ENCODE data around the gene PLK4. TPM values are rescaled to one million over a fixed set of nuclear protein-coding genes. Genes with fewer than 3 reads are reported as not detected.
"Not testable (repeated sequence)": the region's sequence is repeated elsewhere in the genome, so short reads cannot be mapped to it uniquely, and the experiment has no call there.

PLK4 gene
- total RNA-seq (ENCODE audit: insufficient read depth, low replicate concordance): 6.0 TPM

- DNase-seq (ENCODE audit: low spot score): peak; percentile 99
Observed at GRCh38 chr4:127880763-127881562, at the start of gene PLK4. Gene PLK4 (plus strand): TSS chr4:127880893. CDS start chr4:127881135, 242 bp downstream.

GRCh38 chr4:127832585-127832984 lies 48.1 kb upstream of the PLK4 start:
- DNase-seq (ENCODE audit: low spot score): no peak

DNA sequence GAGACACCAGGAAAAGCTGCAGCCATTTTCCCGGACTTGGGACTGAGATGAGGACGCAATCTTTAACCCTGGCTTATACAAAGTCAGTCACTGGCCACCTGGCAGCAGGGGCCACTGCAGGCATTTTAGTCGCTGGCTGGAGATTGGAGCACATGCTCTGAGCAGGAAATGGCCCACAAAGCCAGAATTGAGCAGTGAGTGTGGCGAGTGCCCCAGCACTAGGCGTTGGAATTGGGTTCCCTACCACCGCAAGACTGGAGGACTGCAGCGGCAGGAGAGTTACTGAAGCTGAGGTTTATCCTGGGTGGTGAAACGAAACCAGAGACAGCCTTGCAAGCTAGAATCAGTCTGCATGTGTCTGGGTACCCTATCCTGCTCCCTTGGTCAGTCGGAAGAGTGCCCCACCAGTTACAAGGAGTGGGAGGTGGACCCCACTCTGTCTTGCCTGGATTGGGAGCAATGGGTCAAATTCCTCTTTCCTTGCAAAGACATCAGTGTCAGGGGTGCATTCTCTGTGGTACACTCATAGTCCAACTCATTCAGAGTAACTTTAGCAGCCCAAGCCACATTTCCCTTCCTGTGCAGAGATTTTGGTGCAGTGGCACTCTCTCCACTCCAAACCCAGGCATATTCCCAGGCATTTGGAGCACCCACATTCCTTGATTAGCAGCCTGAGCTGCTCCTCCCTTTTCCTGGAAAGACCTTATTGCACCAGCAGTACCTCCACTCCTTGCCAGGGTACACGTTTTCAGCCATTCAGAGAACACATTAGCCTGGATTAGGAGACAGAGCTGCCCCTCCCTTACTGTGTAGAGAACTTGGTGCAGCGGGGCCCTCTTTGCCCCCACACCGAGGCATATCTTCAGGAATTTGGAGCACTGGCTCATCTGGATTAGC lies 36.7 kb upstream of the PLK4 start:
- no peak for DNase-seq (ENCODE audit: low spot score)

DNA sequence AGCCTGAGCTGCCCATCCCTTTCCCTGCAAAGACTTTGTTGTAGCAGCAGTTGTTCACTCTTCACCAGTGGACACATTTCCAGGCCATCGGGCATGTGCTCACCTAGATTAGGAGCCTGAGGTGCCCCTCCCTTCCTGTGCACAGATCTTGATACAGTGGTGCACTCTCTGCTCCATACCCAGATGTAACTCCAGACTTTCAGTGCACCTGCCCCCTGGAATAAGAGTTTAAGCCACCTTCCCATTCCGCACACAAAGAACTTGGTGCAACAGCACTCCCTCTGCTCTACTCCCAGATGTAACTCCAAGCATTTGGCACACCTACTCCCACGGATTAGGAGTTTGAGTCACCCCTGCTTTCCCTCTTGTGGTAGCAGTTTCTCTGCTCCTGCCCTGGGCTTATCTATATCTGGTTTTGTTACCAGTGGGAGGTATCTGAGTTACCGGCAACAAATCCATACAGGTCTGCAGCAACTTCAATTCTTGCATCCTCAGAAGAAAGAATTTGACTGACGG lies 36.0 kb upstream of the PLK4 start:
- DNase-seq (ENCODE audit: low spot score): no peak

DNA sequence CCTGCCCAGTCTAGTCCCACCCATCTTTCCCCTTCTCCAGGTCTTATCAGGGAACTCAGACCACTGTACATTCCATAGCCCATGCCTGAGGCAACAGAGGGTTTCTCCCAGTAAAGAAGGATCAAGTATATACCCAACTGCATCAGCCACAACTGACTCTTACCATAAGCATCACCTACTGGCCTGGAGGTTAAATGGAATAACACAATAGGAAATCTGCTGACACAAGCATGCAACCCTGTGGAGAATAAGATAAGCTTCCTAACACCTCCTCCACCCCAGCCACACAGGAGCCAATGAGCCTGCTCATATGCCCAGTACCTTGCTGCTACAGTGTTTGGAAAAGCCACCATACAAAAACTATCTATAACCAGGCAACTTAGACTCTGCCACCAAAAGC lies 34.6 kb upstream of the PLK4 start:
- DNase-seq (ENCODE audit: low spot score): no peak

DNA sequence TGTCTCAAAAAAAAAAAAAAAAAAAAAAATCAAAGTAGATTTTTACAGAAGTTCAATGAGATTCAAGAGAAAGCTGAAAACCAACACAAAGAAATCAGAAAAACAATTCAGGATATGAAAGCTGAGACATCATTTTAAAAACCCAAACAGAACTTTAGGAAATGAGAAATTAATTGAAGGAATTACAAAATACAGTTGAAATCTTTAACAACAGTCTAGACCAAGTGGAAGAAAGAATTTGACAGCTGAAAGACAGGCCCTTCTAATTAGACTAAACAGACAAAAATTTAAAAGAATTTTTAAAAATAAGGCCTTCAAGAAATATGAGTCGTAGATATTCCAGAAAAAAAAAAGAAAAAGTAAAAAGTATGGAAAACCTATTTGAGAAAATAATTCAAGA lies 33.9 kb upstream of the PLK4 start:
- no peak for DNase-seq (ENCODE audit: low spot score)

DNA sequence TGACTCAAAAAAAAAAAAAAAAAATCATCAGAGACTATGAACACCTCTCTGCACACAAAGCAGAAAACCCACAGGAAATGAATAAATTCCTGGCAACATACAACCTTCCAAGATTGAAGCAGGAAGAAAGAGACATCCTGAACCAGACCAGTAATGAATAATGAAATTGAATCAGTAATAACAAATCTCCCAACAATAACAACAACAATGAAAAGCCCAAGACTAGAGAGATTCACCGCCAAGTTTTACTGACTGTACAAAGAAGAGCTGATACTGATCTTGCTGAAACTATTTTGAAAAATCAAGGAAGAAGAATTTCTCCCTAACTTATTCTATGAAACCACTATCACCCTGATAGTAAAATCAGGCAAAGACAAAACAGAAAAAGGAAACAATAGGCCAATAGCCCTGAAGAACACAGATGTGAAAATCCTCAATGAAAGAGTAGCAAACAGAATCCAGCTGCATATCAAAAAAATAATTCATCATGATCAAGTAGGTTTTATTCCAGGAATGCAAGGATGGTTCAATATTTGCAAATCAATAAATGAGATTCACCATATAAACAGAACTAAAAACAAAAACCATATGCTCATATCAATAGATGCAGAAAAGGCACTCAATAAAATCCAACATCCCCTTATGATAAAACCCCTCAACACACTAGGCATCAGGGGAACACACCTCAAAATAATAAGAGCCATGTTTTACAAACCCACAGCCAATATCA lies 31.0 kb upstream of the PLK4 start:
- no peak for DNase-seq (ENCODE audit: low spot score)

DNA sequence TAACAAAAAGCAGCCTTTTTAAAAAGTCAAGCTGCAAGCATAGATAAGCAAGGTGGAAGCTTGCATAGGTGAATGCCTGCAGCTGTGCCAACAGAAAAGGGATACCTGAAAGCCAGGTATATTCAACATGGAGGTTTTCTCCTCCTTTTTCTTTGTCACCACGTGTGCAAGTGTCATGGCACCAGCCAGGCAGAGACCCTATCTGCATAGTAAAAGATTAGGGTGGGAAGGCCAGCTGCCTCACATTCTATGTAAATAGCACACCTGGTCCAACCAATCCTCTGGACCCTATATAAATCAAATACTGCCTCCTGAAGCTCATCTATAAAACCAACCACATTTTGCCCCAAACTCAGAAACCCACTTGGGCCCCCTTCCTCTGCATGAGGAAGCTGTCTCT lies 28.0 kb upstream of the PLK4 start:
- DNase-seq (ENCODE audit: low spot score): no peak

DNA sequence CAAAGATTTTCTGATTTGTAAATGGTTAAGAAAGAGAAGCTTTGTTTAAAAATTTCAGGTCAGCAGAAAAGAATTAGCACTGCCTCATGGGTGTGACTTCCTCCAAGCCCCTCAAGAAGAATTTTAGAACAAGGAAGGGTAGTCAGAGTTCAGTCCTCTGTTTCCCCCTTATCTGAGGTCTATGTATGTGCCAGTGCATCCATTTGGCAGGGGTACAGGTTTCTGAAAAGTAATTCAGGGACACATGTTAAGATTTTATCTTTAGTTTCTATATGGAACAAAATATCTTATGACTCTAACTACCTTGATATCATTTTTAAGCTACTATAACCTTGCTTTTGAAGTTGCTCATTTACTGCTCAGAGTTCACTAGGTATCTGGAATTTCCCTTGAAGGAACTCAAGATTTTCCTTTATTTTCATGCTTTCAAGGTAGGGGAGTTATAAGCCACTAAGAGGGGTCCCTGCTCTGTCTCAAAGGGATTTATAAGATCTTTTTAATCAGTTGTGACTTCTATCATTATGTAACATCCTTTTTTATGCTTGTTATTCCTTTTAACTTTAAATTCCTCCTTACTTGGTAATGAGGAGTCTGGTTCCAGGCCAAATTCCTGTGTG lies 24.4 kb upstream of the PLK4 start:
- no peak for DNase-seq (ENCODE audit: low spot score)

- peak; percentile 48 for DNase-seq (ENCODE audit: low spot score)
Observed at GRCh38 chr4:127856813-127857447, 23.8 kb upstream of the PLK4 start.

DNA sequence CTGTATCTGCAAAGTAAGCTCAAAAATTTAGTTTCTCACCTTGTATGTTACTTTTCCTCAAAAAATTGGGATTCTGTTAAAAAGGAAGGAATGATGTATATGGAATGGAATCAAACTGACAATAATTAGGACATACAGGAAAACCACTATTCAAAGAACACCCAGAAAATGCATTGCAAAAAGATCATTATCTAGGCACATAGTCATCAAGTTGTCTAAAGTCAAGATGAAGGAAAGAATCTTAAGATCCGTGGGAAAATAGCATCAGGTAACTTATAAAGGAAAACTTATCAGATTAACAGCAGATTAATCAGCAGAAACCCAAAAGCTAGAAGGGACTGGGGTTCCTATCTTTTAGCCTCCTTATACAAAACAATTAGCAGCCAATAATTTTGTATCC lies 23.1 kb upstream of the PLK4 start:
- DNase-seq (ENCODE audit: low spot score): no peak

DNA sequence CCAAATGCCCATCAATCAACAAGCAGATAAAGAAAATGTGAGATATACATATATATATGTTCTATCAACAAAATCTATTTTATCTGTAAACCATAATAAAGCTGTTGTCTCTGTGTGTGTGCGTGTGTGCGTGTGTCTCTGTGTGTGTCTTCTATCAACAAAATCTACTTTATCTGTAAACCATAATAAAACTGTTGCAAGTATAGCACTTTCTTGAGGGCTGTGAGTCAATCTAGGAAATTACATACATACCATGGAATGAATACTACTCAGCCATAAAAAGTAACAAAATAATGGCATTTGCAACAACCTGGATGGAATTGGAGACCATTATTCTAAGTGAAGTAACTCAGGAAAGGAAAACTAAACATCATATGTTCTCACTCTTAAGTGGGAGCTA lies 12.5 kb upstream of the PLK4 start:
- no peak for DNase-seq (ENCODE audit: low spot score)

DNA sequence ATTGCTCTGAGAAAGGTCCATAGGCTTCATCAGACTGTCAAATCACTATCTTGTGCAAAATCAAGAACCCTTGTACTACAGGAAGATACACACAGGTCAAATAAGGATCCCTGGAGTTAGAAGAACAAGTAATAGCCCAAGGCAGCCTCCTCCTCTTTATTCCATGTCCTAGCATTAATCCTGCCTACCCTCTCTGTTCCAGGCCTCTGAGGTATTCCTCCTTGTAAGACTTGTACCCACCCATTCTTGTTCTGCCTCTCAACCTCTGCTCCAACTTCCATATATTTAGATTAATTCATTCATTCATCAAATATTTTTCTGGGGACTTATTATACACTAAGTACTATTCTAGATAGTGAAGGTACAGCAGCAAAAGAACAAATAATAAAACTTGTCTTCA lies 10.4 kb upstream of the PLK4 start:
- no peak for DNase-seq (ENCODE audit: low spot score)

- peak; percentile 88 for DNase-seq (ENCODE audit: low spot score)
Observed at GRCh38 chr4:127870688-127871087, 10.0 kb upstream of the PLK4 start.

DNA sequence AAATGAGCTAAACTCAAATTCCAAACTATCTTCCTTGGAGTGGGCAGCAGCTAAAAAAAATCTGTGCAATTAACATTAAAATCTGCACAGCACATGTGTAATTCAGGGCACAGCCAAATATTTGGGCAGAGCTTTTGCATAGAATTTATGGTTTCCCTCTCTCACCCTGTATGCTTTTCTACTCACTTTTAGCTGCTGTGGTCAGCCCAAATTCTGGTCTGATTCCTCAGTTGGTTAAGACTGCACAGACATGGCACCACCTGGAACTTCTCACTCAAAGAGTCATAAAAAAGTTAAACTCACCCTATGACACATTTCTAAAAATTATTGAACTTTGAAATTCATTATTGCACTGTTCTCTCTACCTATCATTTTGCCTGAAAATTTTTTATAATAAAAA lies 4.9 kb upstream of the PLK4 start:
- DNase-seq (ENCODE audit: low spot score): no peak

- no peak for DNase-seq (ENCODE audit: low spot score)
Observed at GRCh38 chr4:127881563-127881864, 821 bp downstream of the PLK4 start.

GRCh38 chr4:127888559-127888958 lies 7.9 kb downstream of the PLK4 start:
- DNase-seq (ENCODE audit: low spot score): no peak

DNA sequence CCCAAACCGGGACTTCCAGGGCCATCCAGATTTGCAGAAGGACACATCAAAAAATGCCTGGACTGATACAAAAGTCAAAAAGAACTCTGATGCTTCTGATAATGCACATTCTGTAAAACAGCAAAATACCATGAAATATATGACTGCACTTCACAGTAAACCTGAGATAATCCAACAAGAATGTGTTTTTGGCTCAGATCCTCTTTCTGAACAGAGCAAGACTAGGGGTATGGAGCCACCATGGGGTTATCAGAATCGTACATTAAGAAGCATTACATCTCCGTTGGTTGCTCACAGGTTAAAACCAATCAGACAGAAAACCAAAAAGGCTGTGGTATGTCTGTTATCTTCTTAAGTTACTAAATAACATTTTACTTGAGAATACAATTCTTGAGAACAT lies 9.2 kb downstream of the PLK4 start:
- peak; percentile 1 for DNase-seq (ENCODE audit: low spot score)

DNA sequence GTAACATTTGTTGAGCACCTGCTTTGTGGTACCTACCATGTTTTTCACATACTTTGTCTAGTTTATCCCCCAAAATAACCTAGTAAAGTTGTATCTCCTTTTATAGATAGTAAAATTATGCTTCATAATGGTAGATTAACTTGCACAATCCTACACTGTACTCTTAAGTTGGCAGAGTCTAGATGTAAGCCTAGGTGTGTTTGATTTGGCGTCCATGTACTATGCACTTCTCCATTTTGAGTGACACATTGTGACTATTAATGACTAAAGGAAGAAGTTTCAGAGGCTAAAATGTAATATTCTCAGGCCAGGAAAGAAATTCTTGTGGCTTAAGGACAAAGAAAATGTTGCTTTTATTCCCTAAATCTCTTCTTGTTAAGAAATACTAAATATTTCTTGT lies 15.4 kb downstream of the PLK4 start:
- DNase-seq (ENCODE audit: low spot score): no peak

DNA sequence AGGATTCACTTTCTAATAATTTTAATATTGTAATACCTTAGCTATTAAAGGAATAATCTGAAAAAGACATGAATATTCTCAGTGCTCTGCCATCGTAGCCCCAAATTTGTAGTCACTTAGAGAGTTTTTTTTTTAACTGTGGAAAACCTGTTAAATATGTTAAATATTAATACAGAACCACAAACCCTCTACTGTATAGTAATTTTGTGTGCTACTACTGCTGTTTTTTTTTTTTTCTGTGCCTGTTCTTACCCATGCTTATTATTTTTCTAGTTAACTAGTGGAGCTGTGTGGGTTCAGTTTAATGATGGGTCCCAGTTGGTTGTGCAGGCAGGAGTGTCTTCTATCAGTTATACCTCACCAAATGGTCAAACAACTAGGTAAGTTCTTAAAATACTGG lies 15.8 kb downstream of the PLK4 start:
- no peak for DNase-seq (ENCODE audit: low spot score)

DNA sequence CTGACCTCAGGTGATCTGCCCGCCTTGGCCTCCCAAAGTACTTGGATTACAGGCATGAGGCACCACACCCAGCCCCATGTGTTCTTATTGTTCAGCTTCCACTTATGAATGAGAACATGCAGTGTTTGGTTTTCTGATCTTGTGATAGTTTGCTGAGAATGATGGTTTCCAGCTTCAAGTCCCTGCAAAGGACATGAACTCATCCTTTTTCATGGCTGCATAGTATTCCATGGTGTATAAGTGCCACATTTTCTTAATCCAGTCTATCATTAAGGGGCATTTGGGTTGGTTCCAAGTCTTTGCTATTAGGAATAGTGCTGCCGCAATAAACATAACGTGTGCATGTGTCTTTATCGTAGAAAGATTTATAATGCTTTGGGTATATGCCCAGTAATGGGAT lies 19.0 kb downstream of the PLK4 start:
- not testable (repeated sequence) for DNase-seq (ENCODE audit: low spot score)

Data from umbilical cord (tissue), 2 donors.